HCT116 (cell line): ENCODE data around the gene PRKCZ. TPM values are rescaled to one million over a fixed set of nuclear protein-coding genes. Genes with fewer than 3 reads are reported as not detected.
"Not testable (repeated sequence)": the region's sequence is repeated elsewhere in the genome, so short reads cannot be mapped to it uniquely, and the experiment has no call there.

Experiments used
- ATAC-seq: fragments of 200-7000 bp; cut with Tn5 transposase; 2 replicates; pipeline ENCODE4 v1.9.1; 2020; ENCODE audit warnings: mild to moderate bottlenecking, moderate library complexity
- BruUV-seq: library from RNA; stranded (reverse); fragments of 400-500 nt; replicated peaks from 2 replicates; lab custom pipeline; 2021; lab: Mats Ljungman, UMichigan
- CTCF ChIA-PET: fragments of 300-600 bp; sonication (Branson Sonifier 250); formaldehyde crosslinking; loops from one replicate; lab custom pipeline; 2021; ENCODE audit warnings: antibody characterized with exemption; lab: Charles Lee
- POLR2A ChIA-PET: fragments of 300-600, 350-600 bp; sonication (Branson Sonifier 250); formaldehyde crosslinking; loops from one replicate; lab custom pipeline; 2021; ENCODE audit warnings: antibody characterized with exemption; lab: Charles Lee
- RAD21 ChIA-PET, 2 experiments: fragments of 300-600 bp; sonication (Branson Sonifier 250); formaldehyde crosslinking; loops; one replicate each; lab custom pipeline; 2023; ENCODE audit warnings: low total read pairs in 2 of 2; ENCODE audit not compliant: uncharacterized antibody in 2 of 2, unreplicated experiment in 2 of 2, low non-redundant PET in 1 of 2; lab: Charles Lee
- DNase-seq: peaks from one replicate; pipeline ENCODE4 v3.0.0-alpha.2; 2010; ENCODE audit warnings: low read depth, low spot score
- H2AFZ ChIP-seq: fragments of 200-600 bp; shearing (Covaris generic), sonication (generic); 2 replicates; pipeline ENCODE4 v1.6.1; 2017; ENCODE audit warnings: low read depth, mixed run types, mixed read lengths, antibody characterized with exemption, low read length; ENCODE audit not compliant: poor library complexity, severe bottlenecking
- H3K27ac ChIP-seq: 2 replicates; pipeline ENCODE4 v1.5.1; 2012; ENCODE audit warnings: low read depth, low read length
- H3K27me3 ChIP-seq: fragments of 200-600 bp; sonication (generic); 2 replicates; pipeline ENCODE4 v1.6.1; 2016; ENCODE audit warnings: mixed run types, low read length, mixed read lengths; ENCODE audit not compliant: insufficient read depth
- H3K36me3 ChIP-seq, 2 experiments: fragments of 200-500 bp in 1 of 2; fragments of 200-600 bp in 1 of 2; sonication (Bioruptor generic) in 1 of 2; sonication (generic) in 1 of 2; 2 replicates each; pipeline versions ENCODE4 v1.5.1 to v1.6.1; 2014 to 2016; ENCODE audit warnings: low read length in 2 of 2, inconsistent platforms in 1 of 2, mixed read lengths in 1 of 2, mixed run types in 1 of 2; ENCODE audit not compliant: insufficient read depth in 2 of 2, control insufficient read depth in 1 of 2
- H3K4me1 ChIP-seq, 2 experiments: fragments of 200-600 bp in 1 of 2; sonication (generic) in 1 of 2; 2 replicates each; pipeline versions ENCODE4 v1.5.1 to v1.6.1; 2012 to 2017; ENCODE audit warnings: low read length in 2 of 2, inconsistent platforms in 1 of 2, mild to moderate bottlenecking in 1 of 2, mixed read lengths in 1 of 2, mixed run types in 1 of 2, moderate library complexity in 1 of 2; ENCODE audit not compliant: insufficient read depth in 2 of 2, control insufficient read depth in 1 of 2
- H3K4me2 ChIP-seq: fragments of 200-600 bp; sonication (generic); 2 replicates; pipeline ENCODE4 v1.6.1; 2017; ENCODE audit warnings: mixed run types, low read length, mixed read lengths
- H3K4me3 ChIP-seq, 2 experiments: fragments of 200-600 bp in 1 of 2; sonication (generic) in 1 of 2; replicated peaks in 1 of 2; 2 replicates each; pipeline ENCODE4 v1.5.1; 2011 to 2016; ENCODE audit warnings: low read length in 2 of 2, control low read depth in 1 of 2, low read depth in 1 of 2, mild to moderate bottlenecking in 1 of 2, mixed read lengths in 1 of 2, mixed run types in 1 of 2
- H3K79me2 ChIP-seq: fragments of 200-600 bp; sonication (generic); 2 replicates; pipeline ENCODE4 v1.6.1; 2017; ENCODE audit warnings: mild to moderate bottlenecking, mixed run types, low read length, moderate library complexity, mixed read lengths; ENCODE audit not compliant: insufficient read depth
- H3K9ac ChIP-seq: fragments of 200-600 bp; sonication (generic); 2 replicates; pipeline ENCODE4 v1.6.1; 2016; ENCODE audit warnings: low read length, mixed read lengths
- H3K9me2 ChIP-seq: fragments of 200-600 bp; sonication (generic), shearing (Covaris generic); 2 replicates; pipeline ENCODE4 v1.6.1; 2017; ENCODE audit warnings: mixed run types, mild to moderate bottlenecking, moderate library complexity; ENCODE audit not compliant: insufficient read depth
- H3K9me3 ChIP-seq, 2 experiments: fragments of 200-500 bp in 1 of 2; fragments of 200-600 bp in 1 of 2; sonication (Bioruptor generic) in 1 of 2; sonication (generic) in 1 of 2; 2 replicates each; pipeline ENCODE4 v1.6.1; 2014 to 2017; ENCODE audit warnings: low read length in 2 of 2, mixed read lengths in 2 of 2, inconsistent platforms in 1 of 2, low read depth in 1 of 2, mild to moderate bottlenecking in 1 of 2, mixed run types in 1 of 2, moderate library complexity in 1 of 2; ENCODE audit not compliant: control insufficient read depth in 1 of 2, insufficient read depth in 1 of 2
- H4K20me1 ChIP-seq: fragments of 200-600 bp; sonication (generic), shearing (Covaris generic); 2 replicates; pipeline ENCODE4 v1.6.1; 2017; ENCODE audit warnings: mixed run types, mild to moderate bottlenecking, moderate library complexity; ENCODE audit not compliant: insufficient read depth
- CEBPB ChIP-seq: IDR thresholded peaks from 2 replicates; pipeline ENCODE4 v1.6.1; 2012; ENCODE audit warnings: low read depth
- JUND ChIP-seq: IDR thresholded peaks from 2 replicates; pipeline ENCODE4 v1.6.1; 2012
- SP1 ChIP-seq: IDR thresholded peaks from 2 replicates; pipeline ENCODE4 v1.6.1; 2012; ENCODE audit warnings: low read depth
- ZFX ChIP-seq: fragments of 450-650 bp; IDR thresholded peaks from 2 replicates; pipeline ENCODE4 v1.6.1; 2017
- intact Hi-C: fragments of 100-400 bp; cut with micrococcal nuclease; formaldehyde crosslinking; loops from 2 replicates; pipeline ENCODE4 v1.10.0; 2022
- total RNA-seq: library from RNA; stranded (reverse); gene quantifications from one replicate; pipeline ENCODE4 v1.2.1, GENCODE V29; 2021; ENCODE audit not compliant: unreplicated experiment
- TF ChIP-seq, protein P1 (sequence below), 3 experiments: fragments of 200-600 bp in 1 of 3; sonication (generic) in 1 of 3; IDR thresholded peaks in 2 of 3; conservative IDR thresholded peaks in 1 of 3; 2 replicates each; pipeline ENCODE4 v1.5.1; 2012 to 2017; ENCODE audit warnings: low read depth in 2 of 3, low read length in 2 of 3, antibody characterized with exemption in 1 of 3, borderline replicate concordance in 1 of 3, control low read depth in 1 of 3, mild to moderate bottlenecking in 1 of 3, mixed read lengths in 1 of 3, mixed run types in 1 of 3, moderate library complexity in 1 of 3; ENCODE audit not compliant: insufficient read depth in 1 of 3

PRKCZ gene
- total RNA-seq, 1 experiment from 2014 or later, result 46.8 TPM

- Histone ChIP-seq H3K9me3 (peaks cover 12 to 17% of the 10 kb centered on the region in 2 experiments; a peak in 2 of 4 replicates), H3K36me3 (0 out of 4 replicates have a peak, but pooled peaks cover 0 to 5% of the 10 kb centered on the region in 2 experiments), H3K9ac (no peak overlapping the region), H4K20me1 (no peaks in the 10 kb centered on the region), H3K27ac (no peak overlapping the region), H3K9me2 (no peaks in the 10 kb centered on the region), H3K79me2 (no peaks in the 10 kb centered on the region), H3K4me3 (no peak overlapping the region), H3K4me1 (peaks cover 0 to 7% of the 10 kb centered on the region in 2 experiments; a peak in 1 of 4 replicates), H3K27me3 (no peaks in the 10 kb centered on the region), H3K4me2 (no peak overlapping the region), H2AFZ (no peak overlapping the region)
- DNase-seq (no peak), ATAC-seq (no peak)
- ChIA-PET CTCF (no interaction called here), RAD21 (no interaction called here), POLR2A (no interaction called here)
- BruUV-seq, result no TSS peak
- intact Hi-C loops, result no loop called here
- TF ChIP-seq JUND (no peak), SP1 (no peak), ZFX (no peak), CEBPB (no peak)
- TF ChIP-seq, protein P1, sequence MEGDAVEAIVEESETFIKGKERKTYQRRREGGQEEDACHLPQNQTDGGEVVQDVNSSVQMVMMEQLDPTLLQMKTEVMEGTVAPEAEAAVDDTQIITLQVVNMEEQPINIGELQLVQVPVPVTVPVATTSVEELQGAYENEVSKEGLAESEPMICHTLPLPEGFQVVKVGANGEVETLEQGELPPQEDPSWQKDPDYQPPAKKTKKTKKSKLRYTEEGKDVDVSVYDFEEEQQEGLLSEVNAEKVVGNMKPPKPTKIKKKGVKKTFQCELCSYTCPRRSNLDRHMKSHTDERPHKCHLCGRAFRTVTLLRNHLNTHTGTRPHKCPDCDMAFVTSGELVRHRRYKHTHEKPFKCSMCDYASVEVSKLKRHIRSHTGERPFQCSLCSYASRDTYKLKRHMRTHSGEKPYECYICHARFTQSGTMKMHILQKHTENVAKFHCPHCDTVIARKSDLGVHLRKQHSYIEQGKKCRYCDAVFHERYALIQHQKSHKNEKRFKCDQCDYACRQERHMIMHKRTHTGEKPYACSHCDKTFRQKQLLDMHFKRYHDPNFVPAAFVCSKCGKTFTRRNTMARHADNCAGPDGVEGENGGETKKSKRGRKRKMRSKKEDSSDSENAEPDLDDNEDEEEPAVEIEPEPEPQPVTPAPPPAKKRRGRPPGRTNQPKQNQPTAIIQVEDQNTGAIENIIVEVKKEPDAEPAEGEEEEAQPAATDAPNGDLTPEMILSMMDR (IDR thresholded peaks at IDR 0.05 in 2 of 3, conservative IDR thresholded peaks at IDR 0.05 in 1 of 3; ENCODE audit: borderline replicate concordance in 1 of 3, insufficient read depth in 1 of 3, low read depth in 2 of 3, low read length in 2 of 3), result no peak
These were observed 43.4 kb downstream of the PRKCZ start for GRCh38 chr1:2093636-2094035.

- intact Hi-C loops, H3K9ac ChIP-seq: not testable (repeated sequence)
These were observed 44.3 kb downstream of the PRKCZ start for GRCh38 chr1:2094269-2095158.

More at GRCh38 chr1:2094269-2095158, 44.3 kb downstream of the PRKCZ start:
- H3K4me3 ChIP-seq, H3K4me1 ChIP-seq, H3K27me3 ChIP-seq, RAD21 ChIA-PET, H4K20me1 ChIP-seq, BruUV-seq, H3K27ac ChIP-seq, H3K36me3 ChIP-seq, DNase-seq, ATAC-seq, H3K79me2 ChIP-seq, H2AFZ ChIP-seq, H3K9me2 ChIP-seq, CTCF ChIA-PET, H3K4me2 ChIP-seq, POLR2A ChIA-PET: not testable (repeated sequence)
- H3K9me3 ChIP-seq, result peaks cover 12 to 17% of the 10 kb centered on the region in 2 experiments; a peak in 2 of 4 replicates
